ENCODE measurements around the gene BCL2L12.

BCL2L12 gene

GRCh38 chr19:49687150-49687549 lies 21.4 kb downstream of the BCL2L12 start:
- DNase-seq, result no peak

- DNase-seq, result no peak
Observed at GRCh38 chr19:49687566-49688316, 22.0 kb downstream of the BCL2L12 start.

- DNase-seq, result no peak
Observed at GRCh38 chr19:49688531-49689132, 22.9 kb downstream of the BCL2L12 start.

GRCh38 chr19:49689133-49690078 lies 23.7 kb downstream of the BCL2L12 start, which contains the start of gene ADM5:
ADM5 (plus strand) TSS chr19:49689594; CDS start chr19:49689838, 244 bp downstream.
- DNase-seq, result no peak

- no peak for DNase-seq
Observed at GRCh38 chr19:49690079-49690655, 24.4 kb downstream of the BCL2L12 start.

- no peak for DNase-seq
Observed at GRCh38 chr19:49690656-49691242, 25.0 kb downstream of the BCL2L12 start, which contains the start of gene CPT1C. CPT1C (plus strand) TSS chr19:49691116; CDS start chr19:49692253, 1,137 bp downstream.

GRCh38 chr19:49691243-49692146 lies 25.8 kb downstream of the BCL2L12 start:
- no peak for DNase-seq

GRCh38 chr19:49692147-49692506 lies 26.4 kb downstream of the BCL2L12 start:
- DNase-seq, result no peak

GRCh38 chr19:49696115-49696514 lies 30.4 kb downstream of the BCL2L12 start:
- no peak for DNase-seq

GRCh38 chr19:49696865-49697264 lies 31.1 kb downstream of the BCL2L12 start:
- DNase-seq, result no peak

GRCh38 chr19:49699364-49699763 lies 33.6 kb downstream of the BCL2L12 start:
- DNase-seq, result no peak

- no peak for DNase-seq
Observed at GRCh38 chr19:49700563-49700962, 34.8 kb downstream of the BCL2L12 start.

GRCh38 chr19:49701271-49701786 lies 35.6 kb downstream of the BCL2L12 start:
- no peak for DNase-seq

GRCh38 chr19:49704888-49705642 lies 39.3 kb downstream of the BCL2L12 start:
- no peak for DNase-seq

GRCh38 chr19:49705919-49706318 lies 40.2 kb downstream of the BCL2L12 start:
- DNase-seq, result no peak

- DNase-seq, result no peak
Observed at GRCh38 chr19:49710372-49710951, 44.7 kb downstream of the BCL2L12 start.

- DNase-seq, result no peak
Observed at GRCh38 chr19:49712397-49712859, 46.7 kb downstream of the BCL2L12 start.

GRCh38 chr19:49713236-49713845 lies 47.6 kb downstream of the BCL2L12 start:
- no peak for DNase-seq

- no peak for DNase-seq
Observed at GRCh38 chr19:49716154-49716553, 50.4 kb downstream of the BCL2L12 start.

Data from activated gamma-delta T cell (primary cell).